ENCODE results near the gene INTU. TPM values are rescaled to one million over a fixed set of nuclear protein-coding genes. Genes with fewer than 3 reads are reported as not detected.

INTU gene
- total and polyA plus RNA-seq, 9 of the 15 experiments (the other 6 are each of a cell fraction or from before 2014, with no cell fraction given): 1.5 to 8.9 (median 3.9) TPM

DNA sequence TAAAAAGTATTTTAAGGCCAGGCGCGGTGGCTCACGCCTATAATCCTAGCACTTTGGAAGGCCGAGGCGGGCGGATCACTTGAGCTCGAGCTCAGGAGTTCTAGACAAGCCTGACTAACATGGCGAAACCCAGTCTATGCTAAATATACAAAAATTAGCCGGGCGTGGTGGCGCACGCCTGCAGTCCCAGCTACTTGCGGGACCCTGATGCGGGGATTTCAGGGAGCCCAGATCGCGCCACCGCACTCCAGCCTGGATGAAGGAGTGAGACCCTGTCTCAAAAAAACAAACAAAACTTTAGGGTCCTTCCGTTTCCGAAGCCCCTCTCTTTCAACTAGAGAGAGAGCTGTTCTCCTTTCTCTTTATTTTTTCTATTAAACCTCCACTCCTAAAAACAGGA, 98.6 kb downstream of the INTU start:
- DNase-seq (ENCODE audit: extremely low read depth in 1 of 4, low spot score in 3 of 4): no peak
- Histone ChIP-seq H3K79me2 (ENCODE audit: control insufficient read depth, insufficient read depth, low read length) (no peaks in the 10 kb centered on the region), H2AFZ (ENCODE audit: low read depth, low read length) (no peak overlapping the region), H3K4me1 (replicated peaks in 1 of 2; ENCODE audit: control insufficient read depth in 2 of 2, insufficient read depth in 2 of 2, low read length in 2 of 2) (no peaks in the 10 kb centered on the region; a peak in 1 of 5 replicates), H3K27me3 (ENCODE audit: control insufficient read depth in 2 of 2, insufficient read depth in 2 of 2, low read length in 2 of 2) (no peaks in the 10 kb centered on the region), H3K4me3 (no peak overlapping the region), H4K20me1 (replicated peaks; ENCODE audit: control insufficient read depth, insufficient read depth, low read length) (no peaks in the 10 kb centered on the region), H3K9me3 (replicated peaks; ENCODE audit: control insufficient read depth, insufficient read depth, low read depth, low read length) (no peaks in the 10 kb centered on the region), H3K27ac (ENCODE audit: extremely low read depth, low read depth, low read length) (no peak overlapping the region), H3K4me2 (ENCODE audit: insufficient read depth, low read length) (no peak overlapping the region), H3K9ac (ENCODE audit: insufficient read depth in 1 of 2, low read depth in 2 of 2, low read length in 2 of 2) (no peak overlapping the region), H3K36me3 (ENCODE audit: control insufficient read depth, insufficient read depth, low read length) (no peaks in the 10 kb centered on the region), H3K9me1 (ENCODE audit: control insufficient read depth, insufficient read depth, low read length) (no peaks in the 10 kb centered on the region)
- intact Hi-C loops (cut with micrococcal nuclease) (loop anchor here (10.0 kb wide), 1 partner anchor 323 kb away; no protein-coding TSS in a partner anchor), in situ Hi-C loops (cut with MboI) (no loop called here)
- WGBS (ENCODE audit: insufficient coverage, low coverage, missing lambda C conversion rate): 58% methylated on average over 19 of the region's 19 CpGs
- FAIRE-seq: no peak
- POLR2A ChIA-PET: interaction anchor here (1.2 kb wide), 1 partner anchor 154 kb away, joined by 3 read pairs; no protein-coding TSS in a partner anchor
- TF ChIP-seq ZNF384 (IDR thresholded peaks at IDR 0.05; ENCODE audit: low read depth, low read length): no peak
- no peak for TF ChIP-seq FOXA3 (CRISPR knock-in tag; conservative IDR thresholded peaks at IDR 0.05 in 1 of 2, IDR thresholded peaks at IDR 0.05 in 1 of 2)
- TF ChIP-seq, protein P1, sequence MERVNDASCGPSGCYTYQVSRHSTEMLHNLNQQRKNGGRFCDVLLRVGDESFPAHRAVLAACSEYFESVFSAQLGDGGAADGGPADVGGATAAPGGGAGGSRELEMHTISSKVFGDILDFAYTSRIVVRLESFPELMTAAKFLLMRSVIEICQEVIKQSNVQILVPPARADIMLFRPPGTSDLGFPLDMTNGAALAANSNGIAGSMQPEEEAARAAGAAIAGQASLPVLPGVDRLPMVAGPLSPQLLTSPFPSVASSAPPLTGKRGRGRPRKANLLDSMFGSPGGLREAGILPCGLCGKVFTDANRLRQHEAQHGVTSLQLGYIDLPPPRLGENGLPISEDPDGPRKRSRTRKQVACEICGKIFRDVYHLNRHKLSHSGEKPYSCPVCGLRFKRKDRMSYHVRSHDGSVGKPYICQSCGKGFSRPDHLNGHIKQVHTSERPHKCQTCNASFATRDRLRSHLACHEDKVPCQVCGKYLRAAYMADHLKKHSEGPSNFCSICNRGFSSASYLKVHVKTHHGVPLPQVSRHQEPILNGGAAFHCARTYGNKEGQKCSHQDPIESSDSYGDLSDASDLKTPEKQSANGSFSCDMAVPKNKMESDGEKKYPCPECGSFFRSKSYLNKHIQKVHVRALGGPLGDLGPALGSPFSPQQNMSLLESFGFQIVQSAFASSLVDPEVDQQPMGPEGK (CRISPR knock-in tag; IDR thresholded peaks at IDR 0.05; ENCODE audit: borderline replicate concordance): no peak
- TF ChIP-seq, protein P2, sequence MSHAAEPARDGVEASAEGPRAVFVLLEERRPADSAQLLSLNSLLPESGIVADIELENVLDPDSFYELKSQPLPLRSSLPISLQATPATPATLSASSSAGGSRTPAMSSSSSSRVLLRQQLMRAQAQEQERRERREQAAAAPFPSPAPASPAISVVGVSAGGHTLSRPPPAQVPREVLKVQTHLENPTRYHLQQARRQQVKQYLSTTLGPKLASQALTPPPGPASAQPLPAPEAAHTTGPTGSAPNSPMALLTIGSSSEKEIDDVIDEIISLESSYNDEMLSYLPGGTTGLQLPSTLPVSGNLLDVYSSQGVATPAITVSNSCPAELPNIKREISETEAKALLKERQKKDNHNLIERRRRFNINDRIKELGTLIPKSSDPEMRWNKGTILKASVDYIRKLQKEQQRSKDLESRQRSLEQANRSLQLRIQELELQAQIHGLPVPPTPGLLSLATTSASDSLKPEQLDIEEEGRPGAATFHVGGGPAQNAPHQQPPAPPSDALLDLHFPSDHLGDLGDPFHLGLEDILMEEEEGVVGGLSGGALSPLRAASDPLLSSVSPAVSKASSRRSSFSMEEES (CRISPR knock-in tag; IDR thresholded peaks at IDR 0.05): no peak
- TF ChIP-seq NELFE (IDR thresholded peaks at IDR 0.05; ENCODE audit: insufficient read depth, insufficient read length): no peak
- TF ChIP-seq, protein P3, sequence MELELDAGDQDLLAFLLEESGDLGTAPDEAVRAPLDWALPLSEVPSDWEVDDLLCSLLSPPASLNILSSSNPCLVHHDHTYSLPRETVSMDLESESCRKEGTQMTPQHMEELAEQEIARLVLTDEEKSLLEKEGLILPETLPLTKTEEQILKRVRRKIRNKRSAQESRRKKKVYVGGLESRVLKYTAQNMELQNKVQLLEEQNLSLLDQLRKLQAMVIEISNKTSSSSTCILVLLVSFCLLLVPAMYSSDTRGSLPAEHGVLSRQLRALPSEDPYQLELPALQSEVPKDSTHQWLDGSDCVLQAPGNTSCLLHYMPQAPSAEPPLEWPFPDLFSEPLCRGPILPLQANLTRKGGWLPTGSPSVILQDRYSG (tag; conservative IDR thresholded peaks at IDR 0.05; ENCODE audit: low read depth): no peak
- TF ChIP-seq PURB (CRISPR knock-in tag; IDR thresholded peaks at IDR 0.05; ENCODE audit: low read depth): no peak
- BruUV-seq (replicated peaks): no TSS peak
- ATAC-seq: no peak
- CTCF ChIA-PET (ENCODE audit: low intra/inter-chr PET ratio): interaction anchor here (0.6 to 1.9 kb wide), 2 partner anchors 126 to 129 kb away, joined by 4 to 9 read pairs; no protein-coding TSS in a partner anchor
